ENCODE measurements around the gene FOXN4. TPM values are rescaled to one million over a fixed set of nuclear protein-coding genes. Genes with fewer than 3 reads are reported as not detected.

The FOXN4 gene
- polyA plus RNA-seq, 5 donors, result 0.33 to 1.8 (median 1.1) TPM

Other genes starting within 250 kb of the FOXN4 start
- gene ALKBH2, start 215.8 kb downstream of the FOXN4 start, polyA plus RNA-seq (ENCODE audit: insufficient read depth in 1 of 5, insufficient read length in 5 of 5, low replicate concordance in 1 of 5), result 10 to 100 TPM; 27.1 to 33.3 (median 28.2) TPM
- gene UNG, start 211.7 kb downstream of the FOXN4 start, polyA plus RNA-seq (ENCODE audit: insufficient read depth in 1 of 5, insufficient read length in 5 of 5, low replicate concordance in 1 of 5), result 10 to 100 TPM; 45.4 to 57.4 (median 48.4) TPM
- gene ACACB, start 192.7 kb downstream of the FOXN4 start, polyA plus RNA-seq (ENCODE audit: insufficient read depth in 1 of 5, insufficient read length in 5 of 5, low replicate concordance in 1 of 5), result 10 to 100 TPM in 4 of 5 donors, 1 to 10 TPM in 1; 9.9 to 15.2 (median 13.7) TPM
- 1 to 10 TPM in 1 of 5 donors, under 1 TPM in 4; 0.13 to 1.1 (median 0.26) TPM for gene MYO1H, start 38.6 kb upstream of the FOXN4 start, polyA plus RNA-seq (ENCODE audit: insufficient read depth in 1 of 5, insufficient read length in 5 of 5, low replicate concordance in 1 of 5)
- 10 to 100 TPM; 43.1 to 53.0 (median 48.4) TPM for gene KCTD10, start 168.0 kb upstream of the FOXN4 start, polyA plus RNA-seq (ENCODE audit: insufficient read depth in 1 of 5, insufficient read length in 5 of 5, low replicate concordance in 1 of 5)
- gene UBE3B, start 168.3 kb upstream of the FOXN4 start, polyA plus RNA-seq (ENCODE audit: insufficient read depth in 1 of 5, insufficient read length in 5 of 5, low replicate concordance in 1 of 5), result 10 to 100 TPM; 27.0 to 34.2 (median 32.2) TPM

Data from right lung (tissue), 5 donors.